Measurements from ENCODE around the gene ZSWIM8. TPM values are rescaled to one million over a fixed set of nuclear protein-coding genes. Genes with fewer than 3 reads are reported as not detected.

ZSWIM8 gene
- total and polyA plus RNA-seq, 4 experiments from 2014 or later = 4.5 to 100 (median 58.9) TPM

DNA sequence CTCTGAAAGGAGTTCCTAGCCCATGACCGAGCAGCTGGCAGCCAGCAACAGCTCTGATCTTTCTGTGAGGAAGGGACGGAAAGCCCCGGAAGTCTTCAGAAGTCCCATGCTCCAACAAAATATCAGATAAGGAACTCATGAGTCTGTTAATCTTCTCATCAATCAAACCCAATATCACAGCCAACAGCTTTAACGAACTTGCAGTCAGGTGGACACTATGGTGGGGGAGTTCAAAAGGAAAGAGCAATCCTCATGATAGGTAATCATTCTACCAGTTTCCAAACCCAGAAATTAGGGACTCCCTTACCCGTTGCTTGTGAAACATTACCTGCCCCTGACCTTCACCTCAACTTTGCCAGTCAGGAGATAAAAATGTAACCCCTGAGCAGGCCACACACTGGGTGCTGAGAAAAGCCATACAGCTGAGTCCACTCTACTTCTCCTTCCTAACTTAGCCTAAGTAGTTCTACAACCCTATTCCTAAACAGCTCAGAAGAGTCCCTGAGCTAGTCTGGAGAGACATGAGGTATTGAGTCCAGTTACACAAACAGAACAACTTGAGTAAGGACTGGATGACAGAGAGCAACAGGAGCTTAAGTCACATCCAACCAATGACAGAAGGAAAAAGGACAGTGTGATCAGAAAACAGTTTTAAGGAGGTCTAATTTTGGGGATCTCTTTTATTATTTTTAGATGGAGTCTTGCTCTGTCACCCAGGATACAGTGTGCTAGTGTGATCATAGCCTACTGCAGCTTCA, 23.8 kb downstream of the ZSWIM8 start:
- Mint-ChIP-seq H3K4me3 (peak overlapping the region; percentile 58 to 95 (median 86)), H3K9me3 (peaks cover 0 to 8% (median 0%) of the 10 kb centered on the region in 8 donors), H3K27ac (peak overlapping the region; percentile 50 to 98 (median 77)), H3K27me3 (no peaks in the 10 kb centered on the region), H3K4me1 (peaks cover 32 to 56% (median 44%) of the 10 kb centered on the region in 4 donors), H3K36me3 (peaks cover 52 to 61% of the 10 kb centered on the region in 2 donors)
- Histone ChIP-seq H3K27ac (ENCODE audit: low read depth, low read length) (no peak overlapping the region), H3K4me3 (ENCODE audit: low read length in 2 of 2) (no peak overlapping the region), H3K27me3 (ENCODE audit: insufficient read depth, low read length) (no peaks in the 10 kb centered on the region), H3K36me3 (ENCODE audit: insufficient read depth, low read length) (peaks cover 41% of the 10 kb centered on the region), H3K9me3 (ENCODE audit: control insufficient read depth in 1 of 2, low read length in 2 of 2) (no peaks in the 10 kb centered on the region), H3K4me1 (ENCODE audit: insufficient read depth, low read length) (peaks cover 51% of the 10 kb centered on the region)
- DNase-seq = no peak
- POLR2A ChIA-PET (ENCODE audit: partially characterized antibody) = interaction anchor here (1.0 to 4.2 kb wide), 11 partner anchors 9 to 79 kb away, joined by 4 to 77 read pairs (median 12); partner anchors contain the start of genes CHCHD1 and ZSWIM8
- CTCF ChIA-PET (ENCODE audit: partially characterized antibody) = interaction anchor here (0.6 to 2.6 kb wide), 8 partner anchors 23 to 131 kb away, joined by 3 to 14 read pairs (median 4); partner anchors contain the start of genes CHCHD1, PLAU and ZSWIM8
- intact Hi-C loops (cut with micrococcal nuclease) = no loop called here

DNA sequence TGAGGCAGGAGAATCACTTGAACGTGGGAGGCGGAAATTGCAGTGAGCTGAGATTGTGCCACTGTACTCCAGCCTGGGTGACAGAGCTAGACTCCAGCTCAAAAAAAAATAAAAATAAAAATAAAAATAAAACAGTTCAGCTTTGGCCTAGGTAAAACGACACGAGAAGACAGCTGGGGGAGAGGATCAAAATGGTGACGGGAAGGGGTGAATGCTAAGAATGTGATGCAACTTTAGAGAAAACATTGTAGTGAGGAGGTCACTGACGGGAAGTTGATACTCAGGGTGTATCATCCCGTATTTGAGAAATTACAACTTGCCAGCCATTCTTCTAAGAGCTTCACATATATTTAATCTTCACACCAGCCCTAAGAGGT, 24.9 kb downstream of the ZSWIM8 start:
- H3K9me3 ChIP-seq (ENCODE audit: control insufficient read depth in 1 of 2, low read length in 2 of 2) = no peaks in the 10 kb centered on the region
- CTCF ChIA-PET (ENCODE audit: partially characterized antibody) = interaction anchor here (0.8 to 2.6 kb wide), 9 partner anchors 10 to 80 kb away, joined by 3 to 14 read pairs (median 4); partner anchors contain the start of genes CHCHD1 and ZSWIM8
- peak overlapping the region; percentile 89 to 95 (median 91) for H3K4me3 Mint-ChIP-seq
- no peaks in the 10 kb centered on the region for H3K27me3 Mint-ChIP-seq
- peak overlapping the region; percentile 77 to 81 for H3K4me3 ChIP-seq (ENCODE audit: low read length in 2 of 2)
- peaks cover 0 to 8% (median 0%) of the 10 kb centered on the region in 8 donors for H3K9me3 Mint-ChIP-seq
- H3K27me3 ChIP-seq (ENCODE audit: insufficient read depth, low read length) = no peaks in the 10 kb centered on the region
- H3K27ac Mint-ChIP-seq = peak overlapping the region; percentile 84 to 98 (median 95)
- peaks cover 44% of the 10 kb centered on the region for H3K36me3 ChIP-seq (ENCODE audit: insufficient read depth, low read length)
- peaks cover 61 to 63% of the 10 kb centered on the region in 2 donors for H3K36me3 Mint-ChIP-seq
- peaks cover 51% of the 10 kb centered on the region for H3K4me1 ChIP-seq (ENCODE audit: insufficient read depth, low read length)
- intact Hi-C loops (cut with micrococcal nuclease) = loop anchor here (5.0 kb wide), 1 partner anchor 37 kb away; no protein-coding TSS in a partner anchor
- DNase-seq = peak in 3 of 5 donors; percentile 13 to 15 (median 14)
- peak overlapping the region; percentile 88 for H3K27ac ChIP-seq (ENCODE audit: low read depth, low read length)
- H3K4me1 Mint-ChIP-seq = peaks cover 32 to 54% (median 44%) of the 10 kb centered on the region in 4 donors
- POLR2A ChIA-PET (ENCODE audit: partially characterized antibody) = interaction anchor here (0.6 to 4.2 kb wide), 14 partner anchors 10 to 1303 kb away, joined by 3 to 77 read pairs (median 12); partner anchors contain the start of genes CHCHD1, SEC24C and ZSWIM8

DNA sequence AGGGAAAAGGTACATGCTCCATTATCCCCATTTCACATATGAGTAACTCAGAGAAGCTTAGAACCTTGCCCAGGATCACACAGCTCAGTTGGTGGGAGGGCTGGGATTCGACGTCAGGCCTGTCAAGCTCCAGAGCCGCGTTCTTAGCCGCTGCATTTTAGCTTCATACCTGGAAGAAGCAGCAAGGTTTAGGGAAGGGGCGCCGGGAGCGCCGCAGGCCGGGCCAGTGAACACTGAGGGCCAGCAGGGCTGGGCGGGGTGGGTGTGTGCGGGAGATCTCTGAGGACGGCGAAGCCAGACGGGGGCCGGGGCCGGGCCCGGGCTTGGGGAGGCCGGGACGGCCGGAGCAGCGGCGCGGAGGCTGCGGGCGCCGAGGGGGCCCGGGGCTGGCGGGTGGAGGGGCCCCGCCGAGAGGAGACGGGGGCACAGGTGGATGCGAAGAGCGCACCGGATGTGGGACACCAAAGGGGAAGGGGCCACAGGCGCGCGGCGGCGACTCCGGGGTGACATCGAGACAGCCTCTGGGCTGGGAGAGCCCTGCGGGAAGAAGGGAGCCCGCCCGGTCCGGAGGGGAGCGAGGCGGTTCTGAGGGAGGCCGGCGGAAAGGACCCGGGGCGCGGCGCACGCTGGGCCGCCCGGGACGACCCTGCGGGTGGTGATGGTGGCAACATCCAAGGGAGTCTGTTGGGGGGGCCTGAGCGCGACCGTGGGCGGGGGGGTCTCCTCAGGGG, 25.5 kb downstream of the ZSWIM8 start:
- peaks cover 58 to 63% of the 10 kb centered on the region in 2 donors for H3K36me3 Mint-ChIP-seq
- ChIA-PET POLR2A (ENCODE audit: partially characterized antibody) (interaction anchor here (0.6 to 4.2 kb wide), 13 partner anchors 10 to 1303 kb away, joined by 3 to 77 read pairs (median 12); partner anchors contain the start of genes CHCHD1, SEC24C and ZSWIM8), CTCF (ENCODE audit: partially characterized antibody) (interaction anchor here (0.8 to 2.6 kb wide), 8 partner anchors 10 to 80 kb away, joined by 3 to 14 read pairs (median 4); partner anchors contain the start of genes CHCHD1 and ZSWIM8)
- Histone ChIP-seq H3K9me3 (ENCODE audit: control insufficient read depth in 1 of 2, low read length in 2 of 2) (no peaks in the 10 kb centered on the region), H3K27ac (ENCODE audit: low read depth, low read length) (peak overlapping the region; percentile 88), H3K36me3 (ENCODE audit: insufficient read depth, low read length) (peaks cover 41% of the 10 kb centered on the region), H3K27me3 (ENCODE audit: insufficient read depth, low read length) (no peaks in the 10 kb centered on the region), H3K4me1 (ENCODE audit: insufficient read depth, low read length) (peaks cover 51% of the 10 kb centered on the region), H3K4me3 (ENCODE audit: low read length in 2 of 2) (peak overlapping the region; percentile 77 to 81)
- H3K27ac Mint-ChIP-seq = peak overlapping the region; percentile 84 to 98 (median 95)
- peaks cover 29 to 49% (median 40%) of the 10 kb centered on the region in 4 donors for H3K4me1 Mint-ChIP-seq
- peak overlapping the region; percentile 89 to 95 (median 91) for H3K4me3 Mint-ChIP-seq
- peaks cover 0 to 8% (median 0%) of the 10 kb centered on the region in 8 donors for H3K9me3 Mint-ChIP-seq
- no peaks in the 10 kb centered on the region for H3K27me3 Mint-ChIP-seq
- peak; percentile 64 to 71 (median 69) for DNase-seq
- intact Hi-C loops (cut with micrococcal nuclease) = loop anchor here (1.0 to 5.0 kb wide), 8 partner anchors 26 to 316 kb away; partner anchors contain the start of genes SEC24C and ZSWIM8

DNA sequence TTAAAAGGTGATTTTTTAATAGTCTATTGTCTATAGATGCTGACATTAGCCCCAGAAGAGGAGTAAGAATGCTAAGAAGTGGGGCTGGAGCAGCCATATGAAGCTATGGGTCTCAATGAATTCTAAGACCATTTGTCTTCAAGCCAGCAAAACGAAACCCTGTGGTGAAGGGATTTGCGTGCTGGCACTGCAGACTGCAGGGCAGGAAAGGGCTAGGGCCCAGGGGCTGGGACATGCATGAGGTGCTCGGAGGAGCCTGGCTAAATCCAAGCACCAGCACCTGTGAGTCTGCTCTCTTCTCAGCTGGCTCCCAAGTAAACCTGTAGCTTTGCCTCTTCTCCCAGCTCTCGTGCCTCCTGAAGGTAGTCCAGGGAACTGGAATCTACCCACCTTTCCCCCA, 27.3 kb downstream of the ZSWIM8 start:
- no peak for DNase-seq
- POLR2A ChIA-PET (ENCODE audit: partially characterized antibody) = interaction anchor here (0.8 to 2.1 kb wide), 4 partner anchors 12 to 66 kb away, joined by 4 to 11 read pairs (median 4); partner anchors contain the start of gene CAMK2G
- intact Hi-C loops (cut with micrococcal nuclease) = loop anchor here (5.0 kb wide), 1 partner anchor 35 kb away; no protein-coding TSS in a partner anchor
- peak overlapping the region; percentile 31 for H3K27ac ChIP-seq (ENCODE audit: low read depth, low read length)
- Mint-ChIP-seq H3K9me3 (peaks cover 0 to 8% (median 0%) of the 10 kb centered on the region in 8 donors), H3K27ac (peak overlapping the region; percentile 53 to 95 (median 89)), H3K4me3 (peak overlapping the region in 7 of 8 donors; percentile 20 to 72 (median 53)), H3K4me1 (peaks cover 18 to 32% (median 24%) of the 10 kb centered on the region in 4 donors), H3K27me3 (no peaks in the 10 kb centered on the region), H3K36me3 (peaks cover 55 to 63% of the 10 kb centered on the region in 2 donors)
- H3K36me3 ChIP-seq (ENCODE audit: insufficient read depth, low read length) = peaks cover 39% of the 10 kb centered on the region
- CTCF ChIA-PET (ENCODE audit: partially characterized antibody) = interaction anchor here (1.7 kb wide), 1 partner anchor 67 kb away, joined by 10 read pairs; no protein-coding TSS in a partner anchor
- H3K27me3 ChIP-seq (ENCODE audit: insufficient read depth, low read length) = no peaks in the 10 kb centered on the region
- no peaks in the 10 kb centered on the region for H3K9me3 ChIP-seq (ENCODE audit: control insufficient read depth in 1 of 2, low read length in 2 of 2)
- peaks cover 35% of the 10 kb centered on the region for H3K4me1 ChIP-seq (ENCODE audit: insufficient read depth, low read length)
- no peak overlapping the region for H3K4me3 ChIP-seq (ENCODE audit: low read length in 2 of 2)

DNA sequence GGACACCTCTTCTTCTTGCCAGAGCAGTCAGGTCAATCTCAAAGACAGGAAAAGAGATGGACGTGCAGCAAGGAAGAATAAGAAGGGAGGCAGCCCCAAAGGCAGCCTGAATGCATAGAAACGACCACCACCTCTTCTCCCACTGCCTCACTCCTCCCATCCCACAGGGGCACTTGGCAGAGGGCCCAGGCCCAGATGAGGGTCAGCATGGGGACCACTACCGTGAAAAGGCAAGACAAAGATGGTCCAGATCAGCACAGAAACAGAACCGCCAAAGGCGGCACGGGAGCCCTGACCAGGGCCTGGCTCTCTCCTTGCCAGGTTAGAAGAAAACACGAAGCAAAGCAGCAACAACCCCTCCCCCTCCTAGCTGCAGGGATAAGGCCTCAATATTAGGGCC, 27.9 kb downstream of the ZSWIM8 start:
- H3K4me3 ChIP-seq (ENCODE audit: low read length in 2 of 2) = no peak overlapping the region
- Mint-ChIP-seq H3K27me3 (no peaks in the 10 kb centered on the region), H3K4me3 (peak overlapping the region in 3 of 8 donors; percentile 39 to 49 (median 46)), H3K36me3 (peaks cover 56 to 64% of the 10 kb centered on the region in 2 donors), H3K9me3 (peaks cover 0 to 8% (median 0%) of the 10 kb centered on the region in 8 donors), H3K27ac (peak overlapping the region in 6 of 7 donors; percentile 34 to 95 (median 77)), H3K4me1 (peaks cover 18 to 28% (median 22%) of the 10 kb centered on the region in 4 donors)
- intact Hi-C loops (cut with micrococcal nuclease) = loop anchor here (5.0 kb wide), 1 partner anchor 34 kb away; no protein-coding TSS in a partner anchor
- H3K36me3 ChIP-seq (ENCODE audit: insufficient read depth, low read length) = peaks cover 38% of the 10 kb centered on the region
- H3K9me3 ChIP-seq (ENCODE audit: control insufficient read depth in 1 of 2, low read length in 2 of 2) = no peaks in the 10 kb centered on the region
- no peaks in the 10 kb centered on the region for H3K27me3 ChIP-seq (ENCODE audit: insufficient read depth, low read length)
- H3K27ac ChIP-seq (ENCODE audit: low read depth, low read length) = no peak overlapping the region
- ChIA-PET POLR2A (ENCODE audit: partially characterized antibody) (interaction anchor here (0.6 to 2.1 kb wide), 3 partner anchors 41 to 70 kb away, joined by 5 to 11 read pairs (median 5); a partner anchor contains a TSS), CTCF (ENCODE audit: partially characterized antibody) (interaction anchor here (1.5 to 1.7 kb wide), 3 partner anchors 18 to 67 kb away, joined by 4 to 10 read pairs (median 5); partner anchors contain the start of gene CHCHD1)
- H3K4me1 ChIP-seq (ENCODE audit: insufficient read depth, low read length) = peaks cover 29% of the 10 kb centered on the region
- DNase-seq = no peak

DNA sequence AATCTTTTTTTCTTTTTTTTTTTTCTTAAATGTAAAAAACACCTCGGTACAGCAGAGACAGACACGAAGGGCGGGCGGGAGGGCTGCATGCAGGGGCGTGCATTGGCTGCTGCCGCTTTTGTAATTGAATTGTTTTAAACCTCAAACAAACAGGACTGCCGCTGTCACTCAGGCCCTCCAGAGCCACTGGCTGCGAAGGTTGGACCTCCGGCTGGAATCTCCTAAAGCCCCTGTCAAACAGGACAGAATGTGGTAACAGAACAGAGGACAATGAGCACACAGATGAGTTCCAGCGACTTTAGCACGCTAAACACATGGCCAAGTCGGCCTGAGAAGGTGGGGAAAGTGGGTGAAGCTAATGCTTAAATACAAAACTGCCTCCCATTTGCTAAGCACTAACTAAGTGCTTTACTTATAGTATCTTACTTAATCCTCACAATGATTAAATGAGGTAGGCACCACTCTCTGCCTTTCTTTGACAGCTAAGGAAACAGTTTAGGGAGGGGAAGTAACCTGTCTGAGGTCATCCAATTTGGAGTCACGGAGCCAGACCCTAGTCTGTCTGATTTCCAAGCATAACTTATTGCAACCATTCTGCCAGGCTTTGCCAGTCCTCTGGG, 29.0 kb downstream of the ZSWIM8 start:
- no peak overlapping the region for H3K4me3 Mint-ChIP-seq
- H3K4me1 Mint-ChIP-seq = peaks cover 8 to 18% (median 14%) of the 10 kb centered on the region in 4 donors
- peak overlapping the region in 1 of 7 donors; percentile 78 for H3K27ac Mint-ChIP-seq
- Histone ChIP-seq H3K36me3 (ENCODE audit: insufficient read depth, low read length) (peaks cover 36% of the 10 kb centered on the region), H3K4me1 (ENCODE audit: insufficient read depth, low read length) (peaks cover 18% of the 10 kb centered on the region), H3K27ac (ENCODE audit: low read depth, low read length) (no peak overlapping the region), H3K9me3 (ENCODE audit: control insufficient read depth in 1 of 2, low read length in 2 of 2) (no peaks in the 10 kb centered on the region), H3K4me3 (ENCODE audit: low read length in 2 of 2) (no peak overlapping the region), H3K27me3 (ENCODE audit: insufficient read depth, low read length) (no peaks in the 10 kb centered on the region)
- H3K27me3 Mint-ChIP-seq = no peaks in the 10 kb centered on the region
- ChIA-PET CTCF (ENCODE audit: partially characterized antibody) (interaction anchor here (1.5 to 1.7 kb wide), 2 partner anchors 17 to 32 kb away, joined by 4 to 5 read pairs; partner anchors contain the start of gene CHCHD1), POLR2A (ENCODE audit: partially characterized antibody) (interaction anchor here (0.6 kb wide), 1 partner anchor 71 kb away, joined by 5 read pairs; no protein-coding TSS in a partner anchor)
- no peak for DNase-seq
- peaks cover 52 to 61% of the 10 kb centered on the region in 2 donors for H3K36me3 Mint-ChIP-seq
- H3K9me3 Mint-ChIP-seq = peaks cover 0 to 8% (median 0%) of the 10 kb centered on the region in 8 donors
- intact Hi-C loops (cut with micrococcal nuclease) = loop anchor here (5.0 kb wide), 1 partner anchor 33 kb away; no protein-coding TSS in a partner anchor

Measured in CD4-positive, alpha-beta memory T cell (primary cell).